Liver (tissue), 9 donors: ENCODE results near the gene POLD2. TPM values are rescaled to one million over a fixed set of nuclear protein-coding genes. Genes with fewer than 3 reads are reported as not detected.

ENCODE experiments used
- DNase-seq: peaks from one replicate; pipeline ENCODE4 v3.0.0-alpha.2; 2017; ENCODE audit warnings: low spot score
- H3K27ac ChIP-seq, 2 donors: one replicate each; pipeline ENCODE4 v1.7.0; 2013; ENCODE audit warnings: inconsistent platforms in 2 of 2, low read length in 2 of 2, control low read depth in 1 of 2, low read depth in 1 of 2, mild to moderate bottlenecking in 1 of 2
- H3K27me3 ChIP-seq, 4 donors: one replicate each; pipeline versions ENCODE4 v1.6.1 to v1.7.0; 2013; ENCODE audit warnings: low read length in 3 of 4, inconsistent platforms in 1 of 4, mild to moderate bottlenecking in 1 of 4, moderate library complexity in 1 of 4; ENCODE audit not compliant: control insufficient read depth in 4 of 4, insufficient read depth in 4 of 4
- H3K36me3 ChIP-seq, 4 donors: one replicate each; pipeline versions ENCODE4 v1.6.1 to v1.7.0; 2013; ENCODE audit warnings: low read length in 3 of 4, mild to moderate bottlenecking in 3 of 4, low read depth in 1 of 4, moderate library complexity in 1 of 4; ENCODE audit not compliant: control insufficient read depth in 4 of 4, insufficient read depth in 3 of 4
- H3K4me1 ChIP-seq, 4 donors: one replicate each; pipeline versions ENCODE4 v1.6.1 to v1.7.0; 2013; ENCODE audit warnings: low read length in 3 of 4, mild to moderate bottlenecking in 3 of 4, moderate library complexity in 1 of 4; ENCODE audit not compliant: control insufficient read depth in 4 of 4, insufficient read depth in 4 of 4
- H3K4me3 ChIP-seq, 3 donors: one replicate each; pipeline versions ENCODE4 v1.6.1 to v1.7.0; 2013; ENCODE audit warnings: low read length in 3 of 3, control low read depth in 1 of 3, low read depth in 1 of 3, mild to moderate bottlenecking in 1 of 3
- H3K9ac ChIP-seq, 2 donors: one replicate each; pipeline ENCODE4 v1.7.0; 2013; ENCODE audit warnings: low read length in 2 of 2, mild to moderate bottlenecking in 2 of 2, moderate library complexity in 2 of 2, control low read depth in 1 of 2, low read depth in 1 of 2
- H3K9me3 ChIP-seq, 4 donors: one replicate each; pipeline versions ENCODE4 v1.6.1 to v1.7.0; 2013; ENCODE audit warnings: low read length in 3 of 4; ENCODE audit not compliant: control insufficient read depth in 4 of 4
- ATF3 ChIP-seq: IDR thresholded peaks from 2 replicates; pipeline ENCODE4 v1.6.1; 2016; ENCODE audit warnings: antibody characterized with exemption
- CTCF ChIP-seq: fragments of 150-350 bp; IDR thresholded peaks from 2 replicates; pipeline ENCODE4 v1.5.1; 2017; ENCODE audit warnings: improper control_type of control experiment, low read depth, low read length; ENCODE audit not compliant: missing input control
- EGR1 ChIP-seq, 2 donors: IDR thresholded peaks; 2 replicates each; pipeline ENCODE4 v1.6.1; 2016 to 2018; ENCODE audit warnings: antibody characterized with exemption in 2 of 2, low read depth in 2 of 2
- FOXA1 ChIP-seq: IDR thresholded peaks from 2 replicates; pipeline ENCODE4 v1.6.1; 2016; ENCODE audit warnings: antibody characterized with exemption
- FOXA2 ChIP-seq: IDR thresholded peaks from 2 replicates; pipeline ENCODE4 v1.6.1; 2016; ENCODE audit warnings: antibody characterized with exemption
- GABPA ChIP-seq, 2 donors: IDR thresholded peaks in 1 of 2; conservative IDR thresholded peaks in 1 of 2; 2 replicates each; pipeline ENCODE4 v1.6.1; 2016; ENCODE audit warnings: antibody characterized with exemption in 2 of 2, mild to moderate bottlenecking in 1 of 2, moderate library complexity in 1 of 2
- HNF4A ChIP-seq, 2 donors: conservative IDR thresholded peaks; 2 replicates each; pipeline ENCODE4 v1.6.1; 2016; ENCODE audit warnings: antibody characterized with exemption in 2 of 2, mild to moderate bottlenecking in 2 of 2
- HNF4G ChIP-seq: IDR thresholded peaks from 2 replicates; pipeline ENCODE4 v1.6.1; 2016; ENCODE audit warnings: antibody characterized with exemption
- JUND ChIP-seq, 2 donors: IDR thresholded peaks; 2 replicates each; pipeline ENCODE4 v1.6.1; 2016; ENCODE audit warnings: antibody characterized with exemption in 2 of 2
- MAX ChIP-seq: IDR thresholded peaks from 2 replicates; pipeline ENCODE4 v1.6.1; 2016; ENCODE audit warnings: antibody characterized with exemption
- NR2F2 ChIP-seq: IDR thresholded peaks from 2 replicates; pipeline ENCODE4 v1.6.1; 2016; ENCODE audit warnings: antibody characterized with exemption
- RAD21 ChIP-seq, 2 donors: IDR thresholded peaks; 2 replicates each; pipeline ENCODE4 v1.6.1; 2016; ENCODE audit warnings: antibody characterized with exemption in 2 of 2, mild to moderate bottlenecking in 2 of 2
- REST ChIP-seq: IDR thresholded peaks from 2 replicates; pipeline ENCODE4 v1.6.1; 2016; ENCODE audit warnings: antibody characterized with exemption, mild to moderate bottlenecking
- RXRA ChIP-seq, 2 donors: IDR thresholded peaks; 2 replicates each; pipeline ENCODE4 v1.6.1; 2017 to 2018; ENCODE audit warnings: antibody characterized with exemption in 2 of 2, mild to moderate bottlenecking in 1 of 2
- SP1 ChIP-seq: IDR thresholded peaks from 2 replicates; pipeline ENCODE4 v1.6.1; 2018; ENCODE audit warnings: antibody characterized with exemption, mild to moderate bottlenecking
- TAF1 ChIP-seq: conservative IDR thresholded peaks from 2 replicates; pipeline ENCODE4 v1.6.1; 2016; ENCODE audit warnings: antibody characterized with exemption, mild to moderate bottlenecking
- YY1 ChIP-seq: IDR thresholded peaks from 2 replicates; pipeline ENCODE4 v1.6.1; 2016; ENCODE audit warnings: antibody characterized with exemption, mild to moderate bottlenecking
- ZBTB33 ChIP-seq: IDR thresholded peaks from 2 replicates; pipeline ENCODE4 v1.6.1; 2016; ENCODE audit warnings: antibody characterized with exemption
- WGBS: extraction: QIAGEN DNeasy Blood & Tissue Kit; methylation state at CpG from one replicate; pipeline ENCODE4 v1.1.7; 2013; 5-methylcytosine and 5-hydroxymethylcytosine counted together
- polyA plus RNA-seq, 2 donors: library from polyadenylated mRNA; stranded (reverse) in 1 of 2; unstranded in 1 of 2; fragments of 200-250 nt in 1 of 2; fragments of >200 nt in 1 of 2; fragmentation: Nextera tagmentation in 1 of 2; extraction: Ambion mirVana in 1 of 2; gene quantifications; one replicate each; pipeline versions ENCODE4 v1.2.1 to v1.2.3, GENCODE V29; 2013 to 2015
- total RNA-seq, 2 donors: library from RNA; depleted of rRNA; stranded (reverse); fragments of >200 nt; gene quantifications; one replicate each; pipeline ENCODE4 v1.2.3, GENCODE V29; 2014
- donor health status: healthy.
- donor health status: healthy.
- donor health status: healthy.
- donor health status: healthy.
- donor health status: healthy.

Gene POLD2
- total and polyA plus RNA-seq, 4 donors, result 53.9 to 101 (median 85.3) TPM

GRCh38 chr7:44103566-44103922, 19.8 kb downstream of the POLD2 start:
- Histone ChIP-seq H3K27ac (no peak overlapping the region), H3K4me3 (no peak overlapping the region), H3K9me3 (no peaks in the 10 kb centered on the region), H3K9ac (no peak overlapping the region), H3K36me3 (no peaks in the 10 kb centered on the region), H3K4me1 (peaks cover 0 to 7% (median 0%) of the 10 kb centered on the region in 4 donors), H3K27me3 (no peaks in the 10 kb centered on the region)
- 86% methylated on average over 8 of the region's 8 CpGs for WGBS
- TF ChIP-seq GABPA (IDR thresholded peaks at IDR 0.05 in 1 of 2, conservative IDR thresholded peaks at IDR 0.05 in 1 of 2) (no peak), FOXA2 (no peak), JUND (IDR thresholded peaks at IDR 0.05) (no peak), EGR1 (IDR thresholded peaks at IDR 0.05; ENCODE audit: low read depth in 2 of 2) (no peak), ZBTB33 (no peak), REST (no peak), TAF1 (no peak), CTCF (no peak), ATF3 (no peak), HNF4A (conservative IDR thresholded peaks at IDR 0.05) (no peak), MAX (no peak), FOXA1 (no peak), NR2F2 (no peak)
- DNase-seq, result no peak

GRCh38 chr7:44102846-44103565, 20.3 kb downstream of the POLD2 start:
- H3K4me3 ChIP-seq, result no peak overlapping the region
- no peaks in the 10 kb centered on the region for H3K9me3 ChIP-seq
- H3K27me3 ChIP-seq, result no peaks in the 10 kb centered on the region
- DNase-seq, result no peak
- H3K27ac ChIP-seq, result no peak overlapping the region
- H3K4me1 ChIP-seq, result peaks cover 0 to 7% (median 0%) of the 10 kb centered on the region in 4 donors
- no peak overlapping the region for H3K9ac ChIP-seq
- no peaks in the 10 kb centered on the region for H3K36me3 ChIP-seq
- WGBS, result 83% methylated on average over 8 of the region's 8 CpGs
- TF ChIP-seq RXRA (IDR thresholded peaks at IDR 0.05) (no peak), NR2F2 (no peak), EGR1 (IDR thresholded peaks at IDR 0.05; ENCODE audit: low read depth in 2 of 2) (no peak), YY1 (no peak), HNF4A (conservative IDR thresholded peaks at IDR 0.05) (no peak), ATF3 (no peak), SP1 (no peak), JUND (IDR thresholded peaks at IDR 0.05) (no peak), GABPA (IDR thresholded peaks at IDR 0.05 in 1 of 2, conservative IDR thresholded peaks at IDR 0.05 in 1 of 2) (no peak), TAF1 (no peak), REST (no peak), RAD21 (IDR thresholded peaks at IDR 0.05) (no peak), FOXA1 (no peak), MAX (no peak), HNF4G (no peak), FOXA2 (no peak)
